Hepatocyte (in vitro differentiated cells): ENCODE data around the gene PPP1R3G. TPM values are rescaled to one million over a fixed set of nuclear protein-coding genes. Genes with fewer than 3 reads are reported as not detected.

Experiments used
- DNase-seq: peaks from one replicate; pipeline ENCODE4 v3.0.0-alpha.2; 2016; ENCODE audit warnings: low spot score
- H2AFZ ChIP-seq: fragments of 200-600 bp; sonication (generic); 2 replicates; pipeline ENCODE4 v1.6.0; 2016; ENCODE audit warnings: antibody characterized with exemption, mild to moderate bottlenecking
- H3K27ac ChIP-seq: fragments of 200-600 bp; sonication (generic); 2 replicates; pipeline ENCODE4 v1.5.1; 2016; ENCODE audit warnings: mild to moderate bottlenecking
- H3K27me3 ChIP-seq: fragments of 200-600 bp; sonication (generic); 2 replicates; pipeline ENCODE4 v1.6.1; 2016
- H3K36me3 ChIP-seq: fragments of 200-600 bp; sonication (generic); replicated peaks from 2 replicates; pipeline ENCODE4 v1.5.1; 2016; ENCODE audit warnings: low read depth; ENCODE audit not compliant: insufficient read depth
- H3K4me1 ChIP-seq: fragments of 200-600 bp; sonication (generic); 2 replicates; pipeline ENCODE4 v1.5.1; 2016; ENCODE audit warnings: mild to moderate bottlenecking, moderate library complexity; ENCODE audit not compliant: insufficient read depth
- H3K4me2 ChIP-seq: fragments of 200-600 bp; sonication (generic); 2 replicates; pipeline ENCODE4 v1.6.0; 2016
- H3K4me3 ChIP-seq: fragments of 200-600 bp; sonication (generic); 2 replicates; pipeline ENCODE4 v1.5.1; 2016; ENCODE audit warnings: mild to moderate bottlenecking
- H3K79me2 ChIP-seq: fragments of 200-600 bp; sonication (generic); 2 replicates; pipeline ENCODE4 v1.6.0; 2017; ENCODE audit warnings: mild to moderate bottlenecking
- H3K9me2 ChIP-seq: fragments of 200-600 bp; sonication (generic); replicated peaks from 2 replicates; pipeline ENCODE4 v1.6.0; 2017; ENCODE audit warnings: mild to moderate bottlenecking; ENCODE audit not compliant: insufficient read depth
- H3K9me3 ChIP-seq: fragments of 200-600 bp; sonication (generic); 2 replicates; pipeline ENCODE4 v1.5.1; 2016; ENCODE audit warnings: low read depth, mild to moderate bottlenecking
- H4K20me1 ChIP-seq: fragments of 200-600 bp; sonication (generic); 2 replicates; pipeline ENCODE4 v1.6.0; 2016; ENCODE audit warnings: mild to moderate bottlenecking; ENCODE audit not compliant: insufficient read depth, poor library complexity, severe bottlenecking
- CTCF ChIP-seq: fragments of 200-600 bp; sonication (generic); IDR thresholded peaks from 2 replicates; pipeline ENCODE4 v1.5.1; 2016; ENCODE audit warnings: antibody characterized with exemption, mild to moderate bottlenecking; ENCODE audit not compliant: poor library complexity
- EZH2 ChIP-seq: fragments of 200-600 bp; sonication (generic); IDR thresholded peaks from 2 replicates; pipeline ENCODE4 v1.6.1; 2016; ENCODE audit warnings: antibody characterized with exemption, mild to moderate bottlenecking, borderline replicate concordance
- EZH2phosphoT487 ChIP-seq: fragments of 200-600 bp; sonication (generic); IDR thresholded peaks from one replicate; pipeline ENCODE4 v1.6.1; 2018; ENCODE audit warnings: antibody characterized with exemption, mild to moderate bottlenecking, low read depth, moderate library complexity; ENCODE audit not compliant: unreplicated experiment, severe bottlenecking
- WGBS: methylation state at CpG from one replicate; pipeline ENCODE4 v1.1.6; 2016; ENCODE audit warnings: low lambda C conversion rate; ENCODE audit errors: missing lambda C conversion rate; 5-methylcytosine and 5-hydroxymethylcytosine counted together
- polyA plus RNA-seq: library from polyadenylated mRNA; unstranded; fragments of >200 nt; fragmentation: Nextera tagmentation; extraction: Ambion mirVana; gene quantifications from 2 replicates; pipeline ENCODE4 v1.2.1, GENCODE V29; 2016
- total RNA-seq: library from RNA; depleted of rRNA; stranded (reverse); fragments of >200 nt; gene quantifications from 2 replicates; pipeline ENCODE4 v1.2.3, GENCODE V29; 2014

The PPP1R3G gene
- total and polyA plus RNA-seq, 2 experiments from 2014 or later, result 0.47 to 0.82 TPM

- H3K4me2 ChIP-seq, result no peak overlapping the region
- no peak overlapping the region for H3K4me3 ChIP-seq
- no peaks in the 10 kb centered on the region for H3K27me3 ChIP-seq
- no peaks in the 10 kb centered on the region for H3K79me2 ChIP-seq
- WGBS, result 87% methylated on average over 6 of the region's 6 CpGs
- no peak for TF ChIP-seq EZH2
- TF ChIP-seq EZH2phosphoT487, result no peak
- TF ChIP-seq CTCF, result no peak
- no peak overlapping the region for H2AFZ ChIP-seq
- no peaks in the 10 kb centered on the region for H3K9me3 ChIP-seq
- no peaks in the 10 kb centered on the region for H3K4me1 ChIP-seq
- H3K9me2 ChIP-seq, result no peaks in the 10 kb centered on the region
- no peaks in the 10 kb centered on the region for H3K36me3 ChIP-seq
- no peak for DNase-seq
- no peak overlapping the region for H3K27ac ChIP-seq
- no peaks in the 10 kb centered on the region for H4K20me1 ChIP-seq
Measured at GRCh38 chr6:5108536-5109150, 23.5 kb downstream of the PPP1R3G start.

- Histone ChIP-seq H3K27ac (no peak overlapping the region), H2AFZ (no peak overlapping the region), H3K4me2 (no peak overlapping the region), H3K79me2 (no peaks in the 10 kb centered on the region), H3K4me3 (no peak overlapping the region), H3K36me3 (no peaks in the 10 kb centered on the region), H3K4me1 (no peaks in the 10 kb centered on the region), H3K27me3 (no peaks in the 10 kb centered on the region), H3K9me3 (no peaks in the 10 kb centered on the region), H4K20me1 (no peaks in the 10 kb centered on the region), H3K9me2 (no peaks in the 10 kb centered on the region)
- WGBS, result 92% methylated on average over 10 of the region's 10 CpGs
- no peak for TF ChIP-seq CTCF
- no peak for TF ChIP-seq EZH2phosphoT487
- no peak for TF ChIP-seq EZH2
- no peak for DNase-seq
Measured at GRCh38 chr6:5109436-5109835, 24.3 kb downstream of the PPP1R3G start.

- H3K4me2 ChIP-seq, result no peak overlapping the region
- H3K79me2 ChIP-seq, result no peaks in the 10 kb centered on the region
- no peak for TF ChIP-seq EZH2phosphoT487
- no peak for TF ChIP-seq CTCF
- TF ChIP-seq EZH2, result no peak
- H3K4me1 ChIP-seq, result no peaks in the 10 kb centered on the region
- no peaks in the 10 kb centered on the region for H3K27me3 ChIP-seq
- H3K9me3 ChIP-seq, result no peaks in the 10 kb centered on the region
- H3K9me2 ChIP-seq, result no peaks in the 10 kb centered on the region
- no peak overlapping the region for H3K27ac ChIP-seq
- DNase-seq, result no peak
- no peaks in the 10 kb centered on the region for H3K36me3 ChIP-seq
- H4K20me1 ChIP-seq, result no peaks in the 10 kb centered on the region
- H2AFZ ChIP-seq, result no peak overlapping the region
- H3K4me3 ChIP-seq, result no peak overlapping the region
- 96% methylated on average over 16 of the region's 16 CpGs for WGBS
Measured at GRCh38 chr6:5110246-5110645, 25.1 kb downstream of the PPP1R3G start.
